GM12878 (cell line): ENCODE measurements around the gene GNAT1. TPM values are rescaled to one million over a fixed set of nuclear protein-coding genes. Genes with fewer than 3 reads are reported as not detected.

Experiments
- ATAC-seq: fragments of 200-7000 bp; cut with Tn5 transposase; 3 replicates; pipeline ENCODE4 v1.9.1; 2020; ENCODE audit warnings: mild to moderate bottlenecking, moderate library complexity
- BruUV-seq: library from RNA; stranded (reverse); fragments of 400-500 nt; replicated peaks from 2 replicates; lab custom pipeline; 2021; lab: Mats Ljungman, UMichigan
- CTCF ChIA-PET: fragments of 300-600 bp; sonication (Branson Sonifier 250); formaldehyde crosslinking; extraction: SDS; loops from one replicate; lab custom pipeline; 2021; ENCODE audit warnings: inconsistent platforms; lab: Yijun Ruan, JAX
- POLR2A ChIA-PET: fragments of 350-600 bp; formaldehyde crosslinking; extraction: SDS; loops from one replicate; lab custom pipeline; 2021; ENCODE audit warnings: inconsistent platforms; lab: Charles Lee
- RAD21 ChIA-PET: fragments of 300-600 bp; sonication (Branson Sonifier 250); formaldehyde crosslinking; loops from one replicate; lab custom pipeline; 2023; ENCODE audit warnings: antibody characterized with exemption; ENCODE audit not compliant: unreplicated experiment; lab: Charles Lee
- SMC1A ChIA-PET: fragments of 300-600 bp; sonication (Branson Sonifier 250); formaldehyde crosslinking; loops from one replicate; lab custom pipeline; 2023; ENCODE audit not compliant: unreplicated experiment, uncharacterized antibody; lab: Charles Lee
- DNase-seq: peaks from one replicate; pipeline ENCODE4 v3.0.0-alpha.2; 2011; ENCODE audit warnings: low read depth, low spot score
- FAIRE-seq: peaks from 3 replicates; lab custom pipeline; 2011; peaks lifted over from hg19 to GRCh38; lab: Jason Lieb, UNC
- H2AFZ ChIP-seq: 2 replicates; pipeline ENCODE4 v1.6.0; 2011; ENCODE audit warnings: low read depth, low read length, control low read depth; ENCODE audit not compliant: control insufficient read depth
- H3K27ac ChIP-seq: 2 replicates; pipeline ENCODE4 v1.5.1; 2011; ENCODE audit warnings: control low read depth; ENCODE audit not compliant: control insufficient read depth, insufficient read depth
- H3K27me3 ChIP-seq, 2 experiments: replicated peaks in 1 of 2; 2 replicates each; pipeline versions ENCODE4 v1.6.0 to v1.6.1; 2011; ENCODE audit warnings: low read length in 1 of 2; ENCODE audit not compliant: control insufficient read depth in 2 of 2, insufficient read depth in 2 of 2
- H3K36me3 ChIP-seq, 2 experiments: 2 replicates each; pipeline ENCODE4 v1.5.1; 2011; ENCODE audit warnings: low read length in 1 of 2; ENCODE audit not compliant: control insufficient read depth in 2 of 2, insufficient read depth in 2 of 2
- H3K4me1 ChIP-seq: 2 replicates; pipeline ENCODE4 v1.6.1; 2011; ENCODE audit warnings: mild to moderate bottlenecking, low read length, moderate library complexity, mixed read lengths; ENCODE audit not compliant: control insufficient read depth, insufficient read depth
- H3K4me2 ChIP-seq: 2 replicates; pipeline ENCODE4 v1.6.0; 2011; ENCODE audit warnings: control low read depth; ENCODE audit not compliant: control insufficient read depth, insufficient read depth
- H3K4me3 ChIP-seq: fragments of 200-600 bp; sonication (generic); 2 replicates; pipeline ENCODE4 v1.5.1; 2016
- H3K79me2 ChIP-seq: 2 replicates; pipeline ENCODE4 v1.6.0; 2011; ENCODE audit warnings: low read length; ENCODE audit not compliant: control insufficient read depth, insufficient read depth
- H3K9ac ChIP-seq: 2 replicates; pipeline ENCODE4 v1.8.0; 2011; ENCODE audit warnings: low read length, control low read depth, mixed read lengths; ENCODE audit not compliant: control insufficient read depth, insufficient read depth
- H3K9me3 ChIP-seq: replicated peaks from 3 replicates; pipeline ENCODE4 v1.5.1; 2011; ENCODE audit warnings: mild to moderate bottlenecking, low read length; ENCODE audit not compliant: control insufficient read depth, insufficient read depth
- H4K20me1 ChIP-seq: 2 replicates; pipeline ENCODE4 v1.6.0; 2011; ENCODE audit not compliant: control insufficient read depth, insufficient read depth
- CHD4 ChIP-seq: fragments of 200-600 bp; sonication (generic); IDR thresholded peaks from 2 replicates; pipeline ENCODE4 v1.6.1; 2016; ENCODE audit warnings: mild to moderate bottlenecking
- CREB1 ChIP-seq: IDR thresholded peaks from 2 replicates; pipeline ENCODE4 v1.6.1; 2012; ENCODE audit warnings: low read depth, mild to moderate bottlenecking, inconsistent platforms
- EP300 ChIP-seq, 2 experiments: fragments of 150-350 bp in 1 of 2; IDR thresholded peaks; 2 replicates each; pipeline ENCODE4 v1.6.1; 2011 to 2012; ENCODE audit warnings: low read depth in 2 of 2, low read length in 2 of 2, borderline replicate concordance in 1 of 2, improper control_type of control experiment in 1 of 2, inconsistent platforms in 1 of 2; ENCODE audit not compliant: control insufficient read depth in 1 of 2
- EZH2 ChIP-seq: IDR thresholded peaks from 2 replicates; pipeline ENCODE4 v1.6.1; 2012; ENCODE audit warnings: low read depth, mild to moderate bottlenecking, control low read depth, inconsistent platforms, low read length, borderline replicate concordance; ENCODE audit not compliant: control insufficient read depth
- IKZF2 ChIP-seq, 2 experiments: fragments of 450-650 bp; IDR thresholded peaks; 2 replicates each; pipeline ENCODE4 v1.6.1; 2017; ENCODE audit warnings: mild to moderate bottlenecking in 2 of 2, moderate library complexity in 2 of 2
- MYB ChIP-seq: fragments of 150-350 bp; IDR thresholded peaks from 2 replicates; pipeline ENCODE4 v1.6.1; 2014; ENCODE audit warnings: mild to moderate bottlenecking, low read depth, low read length, borderline replicate concordance
- NR2F1 ChIP-seq: fragments of 450-650 bp; conservative IDR thresholded peaks from 2 replicates; pipeline ENCODE4 v1.6.1; 2017; ENCODE audit warnings: mild to moderate bottlenecking
- POLR2AphosphoS2 ChIP-seq: IDR thresholded peaks from 2 replicates; pipeline ENCODE4 v1.6.1; 2011; ENCODE audit warnings: low read depth, mild to moderate bottlenecking, low read length, improper control_type of control experiment, moderate library complexity
- RAD21 ChIP-seq: IDR thresholded peaks from 2 replicates; pipeline ENCODE4 v1.6.1; 2011; ENCODE audit warnings: mild to moderate bottlenecking, low read depth, low read length, moderate library complexity; ENCODE audit not compliant: insufficient read depth
- SP1 ChIP-seq: IDR thresholded peaks from one replicate; pipeline ENCODE4 v1.6.1; 2011; ENCODE audit warnings: low read depth, low read length
- WGBS: methylation state at CpG from one replicate; pipeline ENCODE4 v1.1.6; 2016; ENCODE audit warnings: low lambda C conversion rate; ENCODE audit not compliant: insufficient replicate concordance, insufficient coverage; ENCODE audit errors: missing lambda C conversion rate; 5-methylcytosine and 5-hydroxymethylcytosine counted together
- in situ Hi-C: fragments of 300-500 bp; cut with MboI; formaldehyde crosslinking; loops from 9 replicates; pipeline ENCODE4 v1.14.3; 2018; ENCODE audit warnings: mixed read lengths
- intact Hi-C: fragments of 100-400 bp; cut with micrococcal nuclease; formaldehyde crosslinking; loops from one replicate; pipeline ENCODE4 v1.14.2; 2022; ENCODE audit not compliant: unreplicated experiment
- polyA plus RNA-seq, 11 experiments: library from polyadenylated mRNA; depleted of rRNA in 4 of 11; unstranded in 6 of 11; stranded (reverse) in 5 of 11; fragments of >200 nt; fragmentation: Nextera tagmentation in 4 of 11; fragmentation: Illumina TruSeq in 1 of 11; extraction: Ambion mirVana in 4 of 11; extraction: Trizol in 1 of 11; gene quantifications; 1 replicate in 1 of 11; 2 replicates in 10 of 11; pipeline versions ENCODE4 v1.2.1 to v1.2.3, GENCODE V29; 2011 to 2016; ENCODE audit warnings: inconsistent platforms in 2 of 11, missing spikeins in 2 of 11, low read depth in 1 of 11
- total RNA-seq, 4 experiments: library from RNA; depleted of rRNA in 3 of 4; stranded (reverse); fragments of >200 nt in 3 of 4; fragmentation: Illumina TruSeq in 1 of 4; extraction: Trizol in 1 of 4; gene quantifications; 2 replicates each; pipeline versions ENCODE4 v1.2.1 to v1.2.3, GENCODE V29; 2013 to 2021

GNAT1 gene
- total and polyA plus RNA-seq, 10 of the 15 experiments (the other 5 are each of a cell fraction or from before 2014, with no cell fraction given), result not detected

- H3K27ac ChIP-seq, result no peak overlapping the region
- H4K20me1 ChIP-seq, result no peaks in the 10 kb centered on the region
- RAD21 ChIA-PET, result interaction anchor here (5.6 kb wide), 1 partner anchor 33 kb away, joined by 72 read pairs; no protein-coding TSS in a partner anchor
- no peak overlapping the region for H3K9ac ChIP-seq
- TF ChIP-seq IKZF2 (IDR thresholded peaks at IDR 0.05), result no peak
- TF ChIP-seq EZH2, result no peak
- no peak for TF ChIP-seq NR2F1
- TF ChIP-seq EP300 (IDR thresholded peaks at IDR 0.05; ENCODE audit: borderline replicate concordance in 1 of 2, control insufficient read depth in 1 of 2, low read depth in 2 of 2, low read length in 2 of 2), result no peak
- no peak for TF ChIP-seq MYB
- TF ChIP-seq CHD4, result no peak
- TF ChIP-seq POLR2AphosphoS2, result no peak
- no peak for TF ChIP-seq SP1
- no peak for TF ChIP-seq RAD21
- TF ChIP-seq CREB1, result no peak
- TF ChIP-seq, all 136 proteins: peak for 0
- no peak for ATAC-seq
- Histone ChIP-seq H3K79me2 (no peaks in the 10 kb centered on the region), H3K4me3 (no peak overlapping the region), H2AFZ (no peak overlapping the region), H3K4me1 (no peaks in the 10 kb centered on the region), H3K27me3 (no peaks in the 10 kb centered on the region; a peak in 2 of 4 replicates), H3K36me3 (no peaks in the 10 kb centered on the region), H3K9me3 (no peaks in the 10 kb centered on the region), H3K4me2 (no peak overlapping the region)
- in situ Hi-C loops, result loop anchor here (5.0 kb wide), 1 partner anchor 34 kb away; no protein-coding TSS in a partner anchor
- no TSS peak for BruUV-seq
- DNase-seq, result no peak
- CTCF ChIA-PET, result interaction anchor here (1.2 to 6.9 kb wide), 5 partner anchors 21 to 54 kb away, joined by 3 to 110 read pairs (median 25); no protein-coding TSS in a partner anchor
- intact Hi-C loops, result no loop called here
- POLR2A ChIA-PET, result no interaction called here
- SMC1A ChIA-PET, result no interaction called here
- 48% methylated on average over 35 of the region's 36 CpGs for WGBS
- no peak for FAIRE-seq
These were observed 1.9 kb downstream of the GNAT1 start for GRCh38 chr3:50193286-50193685.
